Fibroblast of lung (primary cell): ENCODE measurements around the gene PPP1R9B. TPM values are rescaled to one million over a fixed set of nuclear protein-coding genes. Genes with fewer than 3 reads are reported as not detected.

Experiments used
- DNase-seq, 2 donors: peaks; one replicate each; pipeline versions ENCODE4 v3.0.0 to v3.0.0-alpha.2; 2010; ENCODE audit warnings: low read depth in 2 of 2
- H2AFZ ChIP-seq: 2 replicates; pipeline ENCODE4 v1.5.1; 2012; ENCODE audit warnings: low read length, control low read depth, inconsistent platforms
- H3K27ac ChIP-seq: 2 replicates; pipeline ENCODE4 v1.5.1; 2011; ENCODE audit warnings: low read length, control low read depth; ENCODE audit not compliant: insufficient read depth
- H3K27me3 ChIP-seq: 2 replicates; pipeline ENCODE4 v1.5.1; 2011; ENCODE audit warnings: mild to moderate bottlenecking, low read length; ENCODE audit not compliant: control insufficient read depth, insufficient read depth
- H3K36me3 ChIP-seq: 2 replicates; pipeline ENCODE4 v1.5.1; 2011; ENCODE audit warnings: low read length; ENCODE audit not compliant: control insufficient read depth, insufficient read depth
- H3K4me1 ChIP-seq: 2 replicates; pipeline ENCODE4 v1.5.1; 2011; ENCODE audit warnings: low read length; ENCODE audit not compliant: control insufficient read depth, insufficient read depth; ENCODE audit errors: extremely low read depth
- H3K4me2 ChIP-seq: 2 replicates; pipeline ENCODE4 v1.5.1; 2011; ENCODE audit warnings: low read length, control low read depth; ENCODE audit not compliant: insufficient read depth; ENCODE audit errors: extremely low read depth
- H3K4me3 ChIP-seq, 4 experiments: fragments of 200-600 bp in 1 of 4; sonication (generic) in 1 of 4; replicated peaks in 1 of 4; 2 replicates each; pipeline ENCODE4 v1.5.1; 2011 to 2016; ENCODE audit warnings: low read length in 4 of 4, low read depth in 3 of 4, mild to moderate bottlenecking in 3 of 4, control low read depth in 2 of 4, inconsistent platforms in 1 of 4, mixed read lengths in 1 of 4; ENCODE audit not compliant: insufficient read depth in 1 of 4; ENCODE audit errors: control extremely low read depth in 1 of 4
- H3K79me2 ChIP-seq: 2 replicates; pipeline ENCODE4 v1.5.1; 2012; ENCODE audit warnings: mild to moderate bottlenecking, low read length, inconsistent platforms; ENCODE audit not compliant: control insufficient read depth, insufficient read depth
- H3K9ac ChIP-seq: 2 replicates; pipeline ENCODE4 v1.5.1; 2011; ENCODE audit warnings: mild to moderate bottlenecking, low read length, control low read depth; ENCODE audit not compliant: insufficient read depth
- H3K9me3 ChIP-seq: 2 replicates; pipeline ENCODE4 v1.5.1; 2012; ENCODE audit warnings: low read depth, low read length; ENCODE audit not compliant: control insufficient read depth, insufficient read depth
- H4K20me1 ChIP-seq: 2 replicates; pipeline ENCODE4 v1.5.1; 2011; ENCODE audit warnings: low read length; ENCODE audit not compliant: control insufficient read depth, insufficient read depth; ENCODE audit errors: extremely low read depth
- CTCF ChIP-seq, 2 donors: IDR thresholded peaks in 1 of 2; conservative IDR thresholded peaks in 1 of 2; 1 replicate in 1 of 2; 2 replicates in 1 of 2; pipeline ENCODE4 v1.5.1; 2011 to 2012; ENCODE audit warnings: low read length in 2 of 2, control low read depth in 1 of 2, inconsistent platforms in 1 of 2, low read depth in 1 of 2, mild to moderate bottlenecking in 1 of 2
- EZH2 ChIP-seq: IDR thresholded peaks from 2 replicates; pipeline ENCODE4 v1.5.1; 2012; ENCODE audit warnings: low read length, control low read depth, mild to moderate bottlenecking; ENCODE audit errors: missing control alignments
- polyA plus RNA-seq, 2 donors: library from polyadenylated mRNA; depleted of rRNA in 1 of 2; stranded (reverse) in 1 of 2; unstranded in 1 of 2; fragments of >200 nt; gene quantifications; 2 replicates each; pipeline ENCODE4 v1.2.1, GENCODE V29; 2011 to 2012; ENCODE audit warnings: missing spikeins in 1 of 2
- total RNA-seq: library from RNA; depleted of rRNA; stranded (reverse); fragments of >200 nt; gene quantifications from 2 replicates; pipeline ENCODE4 v1.2.1, GENCODE V29; 2014

PPP1R9B gene
- total and polyA plus RNA-seq, 2 donors (not counting 1 experiment from before 2014, with no cell fraction given), result 22.1 to 41.5 TPM

- Histone ChIP-seq H3K4me3 (no peak overlapping the region), H3K27me3 (no peaks in the 10 kb centered on the region)
- TF ChIP-seq CTCF (conservative IDR thresholded peaks at IDR 0.05 in 1 of 2, IDR thresholded peaks at IDR 0.05 in 1 of 2; ENCODE audit: low read depth in 1 of 2, low read length in 2 of 2) (no peak), EZH2 (no peak)
These were observed 21.0 kb upstream of the PPP1R9B start for GRCh38 chr17:50171371-50172071.

GRCh38 chr17:50170662-50171370 lies 20.3 kb upstream of the PPP1R9B start:
- Histone ChIP-seq H3K27me3 (no peaks in the 10 kb centered on the region), H4K20me1 (no peaks in the 10 kb centered on the region), H3K4me3 (no peak overlapping the region), H2AFZ (no peak overlapping the region), H3K9me3 (no peaks in the 10 kb centered on the region), H3K4me2 (no peak overlapping the region), H3K4me1 (peaks cover 22% of the 10 kb centered on the region), H3K9ac (no peak overlapping the region), H3K36me3 (no peaks in the 10 kb centered on the region), H3K79me2 (no peaks in the 10 kb centered on the region), H3K27ac (no peak overlapping the region)
- peak in 1 of 2 donors; percentile 57 for DNase-seq
- TF ChIP-seq CTCF (conservative IDR thresholded peaks at IDR 0.05 in 1 of 2, IDR thresholded peaks at IDR 0.05 in 1 of 2; ENCODE audit: low read depth in 1 of 2, low read length in 2 of 2), result no peak
- TF ChIP-seq EZH2, result no peak

More at GRCh38 chr17:50171371-50172071, 21.0 kb upstream of the PPP1R9B start:
- Histone ChIP-seq H3K9ac (no peak overlapping the region), H3K36me3 (peaks cover 2% of the 10 kb centered on the region), H3K27ac (no peak overlapping the region), H3K79me2 (no peaks in the 10 kb centered on the region), H3K4me1 (peaks cover 22% of the 10 kb centered on the region), H4K20me1 (no peaks in the 10 kb centered on the region), H3K4me2 (no peak overlapping the region), H3K9me3 (no peaks in the 10 kb centered on the region), H2AFZ (no peak overlapping the region)
- no peak for DNase-seq

GRCh38 chr17:50169881-50170459 lies 19.5 kb upstream of the PPP1R9B start:
- no peak overlapping the region for H3K4me3 ChIP-seq
- no peak overlapping the region for H3K4me2 ChIP-seq
- H3K9me3 ChIP-seq, result no peaks in the 10 kb centered on the region
- H3K9ac ChIP-seq, result no peak overlapping the region
- TF ChIP-seq EZH2 (no peak), CTCF (conservative IDR thresholded peaks at IDR 0.05 in 1 of 2, IDR thresholded peaks at IDR 0.05 in 1 of 2; ENCODE audit: low read depth in 1 of 2, low read length in 2 of 2) (no peak)
- H3K4me1 ChIP-seq, result peaks cover 19% of the 10 kb centered on the region
- H4K20me1 ChIP-seq, result no peaks in the 10 kb centered on the region
- no peak overlapping the region for H3K27ac ChIP-seq
- H3K36me3 ChIP-seq, result no peaks in the 10 kb centered on the region
- H3K79me2 ChIP-seq, result no peaks in the 10 kb centered on the region
- no peak overlapping the region for H2AFZ ChIP-seq
- DNase-seq, result no peak
- H3K27me3 ChIP-seq, result no peaks in the 10 kb centered on the region
